ENCODE measurements around the gene TMEM151B. TPM values are rescaled to one million over a fixed set of nuclear protein-coding genes. Genes with fewer than 3 reads are reported as not detected.
"Not testable (repeated sequence)": the region's sequence is repeated elsewhere in the genome, so short reads cannot be mapped to it uniquely, and the experiment has no call there.

Gene TMEM151B
- total RNA-seq, 1 donor from 2014 or later: not detected

GRCh38 chr6:44317136-44317631 is 46.9 kb downstream of the TMEM151B start:
- intact Hi-C loops (cut with micrococcal nuclease): loop anchor here (10.0 kb wide), 1 partner anchor 542 kb away; the partner anchor contains the start of gene VEGFA

DNA sequence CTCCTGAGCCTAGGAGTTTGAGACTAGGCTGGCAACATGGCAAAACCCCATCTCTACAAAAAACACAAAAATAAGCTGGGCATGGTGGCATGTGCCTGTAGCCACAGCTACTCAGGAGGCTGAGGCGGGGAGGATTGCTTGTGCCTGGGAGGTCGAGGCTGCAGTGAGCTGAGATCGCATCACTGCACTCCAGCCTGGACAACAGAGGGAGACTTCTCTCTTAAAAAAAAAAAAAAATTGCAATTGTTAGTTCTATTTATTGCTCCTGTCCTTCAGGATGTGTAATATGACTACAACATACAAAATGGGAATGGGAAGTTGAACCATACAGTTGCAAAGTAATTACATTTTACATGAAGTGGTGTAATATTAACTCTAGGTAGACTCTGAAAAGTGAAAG is 51.0 kb downstream of the TMEM151B start:
- intact Hi-C loops (cut with micrococcal nuclease): no loop called here

GRCh38 chr6:44327096-44327495 is 56.8 kb downstream of the TMEM151B start:
- intact Hi-C loops (cut with micrococcal nuclease): no loop called here

DNA sequence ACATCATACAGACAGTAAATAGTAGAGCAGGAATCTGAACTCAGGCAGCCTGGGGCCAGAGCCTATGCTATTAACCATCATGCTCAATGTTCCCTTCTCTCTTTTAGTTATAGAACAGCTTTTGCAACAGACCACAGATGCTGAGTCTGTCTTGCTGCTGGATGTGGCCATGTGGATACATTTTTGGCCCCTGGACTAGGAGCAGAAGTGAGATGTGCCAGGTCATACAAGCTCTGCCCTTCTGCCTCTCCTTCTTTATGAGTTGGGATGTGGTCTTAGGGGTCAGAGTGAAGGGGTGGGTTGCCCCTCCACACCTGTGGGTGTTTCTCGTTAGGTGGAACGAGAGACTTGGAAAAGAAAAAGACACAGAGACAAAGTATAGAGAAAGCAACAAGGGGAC is 57.5 kb downstream of the TMEM151B start:
- intact Hi-C loops (cut with micrococcal nuclease): no loop called here

DNA sequence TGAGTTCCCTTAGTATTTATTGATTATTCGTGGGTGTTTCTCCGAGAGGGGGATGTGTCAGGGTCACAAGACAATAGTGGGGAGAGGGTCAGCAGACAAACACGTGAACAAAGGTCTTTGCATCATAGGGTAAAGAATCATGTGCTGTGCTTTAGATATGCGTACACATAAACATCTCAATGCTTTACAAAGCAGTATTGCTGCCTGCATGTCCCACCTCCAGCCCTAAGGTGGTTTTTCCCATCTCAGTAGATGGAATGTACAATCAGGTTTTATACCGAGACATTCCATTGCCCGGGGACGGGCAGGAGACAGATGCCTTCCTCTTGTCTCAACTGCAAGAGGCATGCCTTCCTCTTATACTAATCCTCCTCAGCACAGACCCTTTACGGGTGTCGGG is 58.0 kb downstream of the TMEM151B start:
- intact Hi-C loops (cut with micrococcal nuclease): not testable (repeated sequence)

GRCh38 chr6:44329858-44330257 is 59.6 kb downstream of the TMEM151B start:
- intact Hi-C loops (cut with micrococcal nuclease): no loop called here

DNA sequence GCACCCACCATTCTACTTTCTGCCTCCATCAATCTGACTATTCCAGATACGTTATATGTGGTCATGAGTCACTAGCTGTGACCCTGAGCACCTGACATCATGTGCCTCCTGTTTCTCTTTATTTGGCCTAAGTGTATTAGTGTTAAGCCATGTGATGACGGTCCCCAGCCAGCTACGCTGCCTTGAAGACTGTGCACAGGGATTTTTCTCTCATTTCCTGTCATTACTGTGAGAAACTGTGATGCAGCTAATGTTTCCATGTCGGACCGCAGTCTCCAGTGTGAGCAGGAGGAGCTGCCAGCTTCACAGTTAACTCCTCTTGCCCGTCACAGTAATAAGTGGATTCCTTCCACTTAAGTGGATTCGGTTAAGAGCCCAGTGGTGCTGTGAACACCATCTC is 62.3 kb downstream of the TMEM151B start:
- intact Hi-C loops (cut with micrococcal nuclease): no loop called here

- intact Hi-C loops (cut with micrococcal nuclease): no loop called here
Measured at GRCh38 chr6:44333273-44333919, 63.1 kb downstream of the TMEM151B start.

- intact Hi-C loops (cut with micrococcal nuclease): no loop called here
Measured at GRCh38 chr6:44333942-44334341, 63.7 kb downstream of the TMEM151B start.

DNA sequence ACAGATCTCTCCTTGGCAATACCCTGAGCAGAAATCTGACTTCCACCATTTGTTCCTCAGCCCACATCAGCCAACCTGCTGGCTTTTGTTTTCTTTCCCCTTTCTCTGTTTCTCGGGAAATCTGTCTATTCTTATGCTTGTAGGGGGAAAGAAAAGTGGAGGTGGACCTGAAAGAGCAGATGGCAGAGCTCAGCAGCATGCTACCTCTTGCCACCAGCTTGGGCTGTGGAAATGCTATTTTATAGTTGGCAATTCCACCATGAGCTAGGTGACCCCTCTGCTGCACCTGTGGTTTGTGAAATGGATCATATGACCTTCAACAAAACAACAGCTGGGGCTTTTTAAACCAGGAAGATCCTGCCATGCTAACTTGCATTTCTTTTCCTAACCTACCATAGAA is 65.4 kb downstream of the TMEM151B start:
- intact Hi-C loops (cut with micrococcal nuclease): no loop called here

DNA sequence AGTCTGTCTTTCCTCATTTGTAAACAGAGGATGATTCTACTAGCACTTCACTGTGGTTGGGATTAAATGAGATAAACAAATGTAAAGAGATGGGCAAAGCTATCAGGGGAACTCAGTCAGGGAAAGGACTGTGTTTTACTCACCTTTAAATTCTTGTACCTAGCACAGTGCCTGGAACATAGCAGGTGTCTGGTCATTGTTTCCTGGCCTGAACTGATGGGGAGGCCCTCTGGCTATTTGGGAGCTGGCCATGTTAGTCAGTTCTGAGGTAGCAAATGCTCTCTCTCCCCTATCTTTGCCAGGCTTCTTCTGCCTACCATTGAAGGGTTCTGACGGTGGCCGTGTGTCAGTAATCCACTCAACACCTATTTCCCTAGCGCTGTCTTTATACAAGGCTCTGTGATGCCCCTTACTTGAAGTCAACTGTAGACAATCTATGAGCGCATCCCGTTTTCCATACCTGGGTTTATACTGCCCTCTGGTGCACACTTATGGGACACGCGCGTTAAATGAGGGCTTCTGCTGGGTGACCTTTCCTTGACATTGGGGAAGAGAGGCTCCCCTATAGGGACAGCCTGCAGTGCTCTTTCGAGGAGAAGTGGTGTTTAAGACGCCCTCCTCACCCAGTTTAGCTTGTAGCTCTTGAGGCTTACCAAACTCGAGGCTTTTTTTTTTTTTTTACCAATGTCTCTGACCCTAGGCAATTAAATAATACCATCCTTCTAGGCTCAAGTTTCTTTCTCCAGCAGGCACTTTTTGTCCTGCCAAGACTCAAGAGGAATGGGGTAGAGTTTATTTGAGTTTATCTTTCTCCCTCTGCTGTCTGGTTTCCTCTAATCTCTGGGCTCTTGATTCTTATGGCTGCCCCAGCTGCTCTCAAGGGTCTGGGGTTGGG is 68.2 kb downstream of the TMEM151B start:
- intact Hi-C loops (cut with micrococcal nuclease): loop anchor here (1.0 kb wide), 7 partner anchors 25 to 242 kb away; partner anchors contain the start of gene AARS2

- intact Hi-C loops (cut with micrococcal nuclease): no loop called here
Measured at GRCh38 chr6:44339301-44339700, 69.1 kb downstream of the TMEM151B start.

DNA sequence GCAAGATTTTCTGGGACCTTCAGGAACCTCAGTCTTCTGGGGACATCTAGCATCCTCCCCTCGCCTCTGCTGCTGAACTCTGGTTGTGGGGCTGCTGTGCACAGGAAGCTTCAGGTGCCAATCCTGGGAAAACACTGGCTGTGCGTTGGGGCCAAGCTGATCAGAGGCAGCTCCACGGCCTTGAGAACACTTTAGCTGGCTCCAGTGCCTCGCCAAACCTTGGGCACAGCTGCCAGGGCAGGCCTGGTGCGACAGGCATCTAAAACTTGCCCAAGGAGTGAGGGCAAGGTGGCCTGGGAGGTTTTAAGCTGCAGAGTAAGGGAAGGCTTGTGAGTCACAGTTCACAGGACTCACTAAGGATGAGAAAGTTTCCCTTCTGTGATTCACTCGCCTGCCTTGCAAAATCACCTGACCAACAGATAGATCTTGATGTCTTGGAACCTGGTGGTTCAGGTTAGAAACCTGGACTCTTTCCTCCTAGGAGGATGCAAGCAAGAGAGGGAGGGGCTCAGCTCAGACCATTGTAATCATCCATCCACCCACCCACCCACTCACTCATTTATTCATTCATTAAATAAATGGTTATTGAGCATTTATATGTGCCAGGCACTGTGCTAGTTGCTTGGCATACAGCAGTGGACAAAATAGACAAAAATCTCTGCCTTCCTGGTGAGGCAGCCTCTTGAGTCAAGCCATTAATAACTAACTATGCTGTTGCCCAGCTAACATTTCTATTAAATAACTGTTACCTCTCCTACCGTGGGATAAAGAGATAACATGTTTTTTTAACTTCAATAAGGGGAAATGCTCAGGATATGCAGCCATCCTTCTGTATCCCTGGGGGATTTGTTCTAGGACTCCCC is 69.7 kb downstream of the TMEM151B start:
- intact Hi-C loops (cut with micrococcal nuclease): no loop called here

- intact Hi-C loops (cut with micrococcal nuclease): no loop called here
Measured at GRCh38 chr6:44341095-44341890, 71.0 kb downstream of the TMEM151B start.

- intact Hi-C loops (cut with micrococcal nuclease): no loop called here
Measured at GRCh38 chr6:44342052-44342451, 71.8 kb downstream of the TMEM151B start.

- intact Hi-C loops (cut with micrococcal nuclease): no loop called here
Measured at GRCh38 chr6:44342489-44342888, 72.2 kb downstream of the TMEM151B start, which contains the start of gene SPATS1. Gene SPATS1, plus strand, starts transcription at chr6:44342650. Its CDS starts 446 bp downstream, at chr6:44343096.

DNA sequence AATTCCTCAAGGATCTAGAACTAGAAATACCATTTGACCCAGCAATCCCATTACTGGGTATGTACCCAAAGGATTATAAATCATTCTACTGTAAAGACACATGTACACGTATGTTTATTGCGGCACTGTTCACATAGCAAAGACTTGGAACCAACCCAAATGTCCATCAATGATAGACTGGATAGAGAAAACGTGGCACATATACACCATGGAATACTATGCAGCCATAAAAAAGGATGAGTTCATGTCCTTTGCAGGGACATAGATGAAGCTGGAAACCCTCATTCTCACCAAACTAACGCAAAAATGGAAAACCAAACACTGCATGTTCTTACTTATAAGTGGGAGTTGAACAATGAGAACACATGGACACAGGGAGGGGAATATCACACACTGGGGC is 76.6 kb downstream of the TMEM151B start:
- intact Hi-C loops (cut with micrococcal nuclease): not testable (repeated sequence)

- intact Hi-C loops (cut with micrococcal nuclease): no loop called here
Measured at GRCh38 chr6:44349904-44350649, 79.8 kb downstream of the TMEM151B start.

DNA sequence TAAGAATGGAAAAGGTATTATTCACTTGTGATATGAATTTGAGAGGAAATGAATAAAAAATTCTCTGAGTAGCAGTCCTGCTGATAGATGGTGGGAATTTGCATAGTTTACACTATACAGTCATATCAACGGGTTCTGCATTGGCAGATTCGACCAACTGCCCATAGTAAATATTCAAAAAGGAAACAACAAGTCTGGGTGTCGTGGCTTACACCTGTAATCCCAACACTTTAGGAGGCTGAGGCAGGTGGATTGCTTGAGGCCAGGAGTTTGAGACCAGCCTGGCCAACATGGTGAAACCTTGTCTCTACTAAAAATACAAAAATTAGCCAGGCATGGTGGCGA is 80.4 kb downstream of the TMEM151B start:
- intact Hi-C loops (cut with micrococcal nuclease): not testable (repeated sequence)

- intact Hi-C loops (cut with micrococcal nuclease): no loop called here
Measured at GRCh38 chr6:44352259-44352658, 82.0 kb downstream of the TMEM151B start.
